ENCODE data around the gene SCMH1.

- TF ChIP-seq, protein P1, sequence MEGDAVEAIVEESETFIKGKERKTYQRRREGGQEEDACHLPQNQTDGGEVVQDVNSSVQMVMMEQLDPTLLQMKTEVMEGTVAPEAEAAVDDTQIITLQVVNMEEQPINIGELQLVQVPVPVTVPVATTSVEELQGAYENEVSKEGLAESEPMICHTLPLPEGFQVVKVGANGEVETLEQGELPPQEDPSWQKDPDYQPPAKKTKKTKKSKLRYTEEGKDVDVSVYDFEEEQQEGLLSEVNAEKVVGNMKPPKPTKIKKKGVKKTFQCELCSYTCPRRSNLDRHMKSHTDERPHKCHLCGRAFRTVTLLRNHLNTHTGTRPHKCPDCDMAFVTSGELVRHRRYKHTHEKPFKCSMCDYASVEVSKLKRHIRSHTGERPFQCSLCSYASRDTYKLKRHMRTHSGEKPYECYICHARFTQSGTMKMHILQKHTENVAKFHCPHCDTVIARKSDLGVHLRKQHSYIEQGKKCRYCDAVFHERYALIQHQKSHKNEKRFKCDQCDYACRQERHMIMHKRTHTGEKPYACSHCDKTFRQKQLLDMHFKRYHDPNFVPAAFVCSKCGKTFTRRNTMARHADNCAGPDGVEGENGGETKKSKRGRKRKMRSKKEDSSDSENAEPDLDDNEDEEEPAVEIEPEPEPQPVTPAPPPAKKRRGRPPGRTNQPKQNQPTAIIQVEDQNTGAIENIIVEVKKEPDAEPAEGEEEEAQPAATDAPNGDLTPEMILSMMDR (IDR thresholded peaks at IDR 0.05) = no peak
- no peak for TF ChIP-seq POLR2AphosphoS5 (IDR thresholded peaks at IDR 0.05)
Measured at GRCh38 chr1:41151846-41152245, 90.3 kb downstream of the SCMH1 start.

Data from upper lobe of left lung (tissue), 4 donors.